Left renal pelvis (tissue), 4 donors: Measurements from ENCODE around the gene IRF3. TPM values are rescaled to one million over a fixed set of nuclear protein-coding genes. Genes with fewer than 3 reads are reported as not detected.

ENCODE experiments used
- DNase-seq, 4 donors: peaks; one replicate each; pipeline ENCODE4 v3.0.0-alpha.2; 2013; ENCODE audit warnings: low read depth in 4 of 4, low spot score in 3 of 4
- polyA plus RNA-seq, 4 donors: library from polyadenylated mRNA; unstranded; fragments of 120-200 nt; gene quantifications; one replicate each; pipeline ENCODE4 v1.2.1, GENCODE V29; 2013; ENCODE audit not compliant: insufficient read length in 4 of 4

IRF3 gene
- polyA plus RNA-seq, 4 donors: 39.3 to 84.9 (median 47.1) TPM

GRCh38 chr19:49688531-49689132, 23.0 kb upstream of the IRF3 start:
- no peak for DNase-seq

DNA sequence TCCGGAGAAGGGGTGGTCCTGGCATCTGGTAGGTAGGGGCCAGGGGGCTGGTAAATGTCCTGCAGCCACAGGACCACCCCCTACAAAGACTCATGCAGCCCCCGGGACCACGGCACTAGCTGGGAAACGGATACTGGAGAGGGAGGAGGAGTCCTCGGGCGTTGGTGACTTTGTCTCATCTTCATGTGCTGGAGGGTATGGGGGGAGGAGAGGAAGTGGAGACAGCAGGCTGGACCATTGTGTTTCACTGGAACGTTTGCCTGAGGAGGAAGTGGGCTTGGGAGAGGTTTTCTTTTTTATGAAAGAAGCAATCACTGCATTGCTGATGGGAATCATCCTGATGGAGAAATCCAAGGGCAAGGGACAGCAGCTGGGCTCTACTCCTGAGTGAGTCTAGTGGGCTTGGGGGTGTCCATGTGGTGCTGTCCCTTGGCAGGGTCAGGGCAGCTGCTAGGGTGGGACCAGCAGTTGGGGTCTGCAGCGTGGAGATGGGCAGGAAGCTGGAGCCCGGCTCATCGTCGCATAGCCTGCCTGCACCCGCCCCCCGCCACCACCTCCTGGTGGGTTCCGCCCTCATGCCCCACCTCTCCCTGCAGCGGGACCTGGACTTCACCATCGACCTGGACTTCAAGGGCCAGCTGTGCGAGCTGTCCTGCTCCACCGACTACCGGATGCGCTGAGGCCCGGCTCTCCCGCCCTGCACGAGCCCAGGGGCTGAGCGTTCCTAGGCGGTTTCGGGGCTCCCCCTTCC, 22.1 kb upstream of the IRF3 start:
- no peak for DNase-seq

DNA sequence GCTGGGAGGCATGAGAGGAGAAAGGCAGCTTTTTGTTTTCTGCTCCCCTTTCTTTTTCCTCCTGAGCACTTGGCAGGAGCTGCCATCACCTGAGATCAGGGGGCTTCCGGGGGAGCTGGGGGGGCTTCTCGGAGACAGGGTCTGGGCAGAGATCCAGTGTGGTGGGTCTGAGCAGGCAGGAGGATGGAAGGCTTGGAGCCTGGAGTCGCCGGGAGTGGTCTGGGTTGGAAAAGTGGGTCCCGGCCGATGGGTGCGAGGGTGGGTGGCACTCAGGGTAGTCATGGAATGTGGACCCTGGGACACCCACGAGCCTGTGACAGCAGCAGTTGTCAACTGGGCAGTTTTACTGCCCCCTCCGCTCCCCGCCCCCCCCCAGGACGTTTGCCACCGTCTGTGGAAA, 21.5 kb upstream of the IRF3 start:
- no peak for DNase-seq

DNA sequence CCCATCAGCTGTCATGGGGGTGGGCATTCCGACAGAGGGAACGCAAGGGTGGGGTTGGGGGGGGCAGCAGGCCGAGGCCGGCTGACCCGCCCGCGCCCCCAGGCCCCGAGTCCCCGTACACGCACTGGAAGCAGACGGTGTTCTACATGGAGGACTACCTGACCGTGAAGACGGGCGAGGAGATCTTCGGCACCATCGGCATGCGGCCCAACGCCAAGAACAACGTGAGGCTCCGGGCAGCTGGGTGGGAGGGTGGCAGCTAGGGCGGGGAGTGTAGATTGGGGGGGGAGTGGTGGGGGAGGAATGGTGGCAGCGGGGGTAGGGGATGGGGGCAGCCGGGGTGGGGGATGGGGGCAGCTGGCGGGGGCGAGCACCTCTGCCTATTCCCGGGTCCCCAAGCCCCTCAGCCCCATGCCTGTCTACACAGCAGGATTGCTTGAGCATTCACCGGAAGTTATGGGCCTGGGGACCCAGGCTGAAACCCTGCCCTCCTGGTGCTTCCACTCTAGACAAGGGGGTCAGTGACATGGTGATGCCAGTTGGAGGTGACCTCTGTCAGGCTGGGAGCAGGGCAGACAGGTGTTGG, 20.9 kb upstream of the IRF3 start:
- no peak for DNase-seq

- DNase-seq: no peak
These were observed 20.2 kb upstream of the IRF3 start for GRCh38 chr19:49685845-49686332.

DNA sequence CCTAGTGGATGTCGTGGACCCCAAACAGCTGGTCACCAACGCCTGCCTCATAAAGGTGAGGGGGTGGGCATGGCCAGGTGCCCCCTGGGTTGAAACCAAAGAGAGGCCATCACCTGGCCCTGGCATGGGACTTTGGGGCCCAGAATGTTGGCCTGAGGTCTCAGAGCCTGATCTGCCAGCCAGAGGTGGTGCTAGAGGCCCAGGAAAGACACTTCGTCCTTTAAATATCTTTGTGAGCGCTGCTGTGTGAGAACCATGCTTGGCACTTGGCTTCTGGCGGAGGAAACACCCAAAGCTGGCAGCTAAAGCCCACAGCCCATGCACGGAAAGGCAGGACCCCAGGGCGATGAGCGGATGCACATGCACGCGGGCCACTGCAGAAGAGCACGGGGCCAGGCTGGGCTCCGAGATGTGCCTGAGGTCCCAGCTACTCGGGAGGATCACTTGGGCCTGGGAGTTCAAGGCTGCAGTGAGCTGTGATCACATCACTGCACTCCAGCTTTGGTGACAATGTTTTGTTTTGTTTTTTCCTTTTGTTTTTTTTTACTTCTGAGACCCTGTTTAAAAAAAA, 19.4 kb upstream of the IRF3 start:
- DNase-seq: no peak

GRCh38 chr19:49684251-49684982, 18.8 kb upstream of the IRF3 start:
- DNase-seq: no peak

- no peak for DNase-seq
These were observed 18.2 kb upstream of the IRF3 start for GRCh38 chr19:49683814-49684250.

- DNase-seq: no peak
These were observed 16.6 kb upstream of the IRF3 start for GRCh38 chr19:49682274-49682673.

GRCh38 chr19:49681830-49682229, 16.2 kb upstream of the IRF3 start:
- no peak for DNase-seq

DNA sequence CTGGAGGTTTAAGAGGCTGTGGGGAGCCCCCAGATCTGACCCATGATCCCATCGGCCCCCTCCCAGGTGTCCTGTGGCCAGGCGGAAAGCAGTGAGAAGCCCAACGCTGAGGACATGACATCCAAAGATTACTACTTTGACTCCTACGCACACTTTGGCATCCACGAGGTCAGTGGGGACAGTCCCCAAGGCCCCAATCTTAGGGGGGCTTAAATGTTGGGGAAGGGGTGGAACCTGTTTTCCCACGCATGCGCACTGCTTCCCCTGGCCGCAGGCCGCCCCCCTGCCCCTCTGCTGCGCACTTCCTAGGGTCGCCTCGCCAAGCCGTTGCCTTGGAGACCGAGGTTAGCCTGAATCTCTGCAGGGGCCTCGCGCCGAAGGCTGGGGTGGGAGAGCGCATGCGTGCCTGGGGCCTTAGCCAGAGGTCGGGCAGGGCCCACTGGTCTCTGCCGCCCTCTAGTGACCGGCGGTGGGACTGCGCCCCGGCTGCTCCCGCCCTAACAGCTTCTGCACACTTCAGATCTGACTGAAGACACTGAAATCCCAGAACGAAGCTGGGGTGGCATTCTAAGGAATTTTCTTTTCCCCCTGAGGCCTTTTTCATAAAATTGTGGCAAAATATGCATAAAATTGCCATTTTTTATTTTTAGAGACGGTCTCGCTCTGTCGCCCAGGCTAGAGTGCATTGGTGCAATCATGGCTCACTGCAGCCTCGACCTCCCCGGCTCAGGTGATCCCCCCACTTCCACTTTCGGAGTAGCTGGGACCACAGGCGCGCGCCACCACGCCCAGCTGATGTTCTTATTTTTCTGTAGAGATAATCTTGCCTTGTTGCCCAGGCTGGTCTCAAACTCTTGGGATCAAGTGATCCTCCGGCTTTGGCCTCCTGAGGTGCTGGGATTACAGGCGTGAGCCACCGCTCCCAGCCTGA, 15.0 kb upstream of the IRF3 start:
- DNase-seq: peak; percentile 79 to 87 (median 83)

GRCh38 chr19:49679771-49680413, 14.2 kb upstream of the IRF3 start:
- DNase-seq: no peak

- DNase-seq: no peak
These were observed 13.5 kb upstream of the IRF3 start for GRCh38 chr19:49678985-49679770.

DNA sequence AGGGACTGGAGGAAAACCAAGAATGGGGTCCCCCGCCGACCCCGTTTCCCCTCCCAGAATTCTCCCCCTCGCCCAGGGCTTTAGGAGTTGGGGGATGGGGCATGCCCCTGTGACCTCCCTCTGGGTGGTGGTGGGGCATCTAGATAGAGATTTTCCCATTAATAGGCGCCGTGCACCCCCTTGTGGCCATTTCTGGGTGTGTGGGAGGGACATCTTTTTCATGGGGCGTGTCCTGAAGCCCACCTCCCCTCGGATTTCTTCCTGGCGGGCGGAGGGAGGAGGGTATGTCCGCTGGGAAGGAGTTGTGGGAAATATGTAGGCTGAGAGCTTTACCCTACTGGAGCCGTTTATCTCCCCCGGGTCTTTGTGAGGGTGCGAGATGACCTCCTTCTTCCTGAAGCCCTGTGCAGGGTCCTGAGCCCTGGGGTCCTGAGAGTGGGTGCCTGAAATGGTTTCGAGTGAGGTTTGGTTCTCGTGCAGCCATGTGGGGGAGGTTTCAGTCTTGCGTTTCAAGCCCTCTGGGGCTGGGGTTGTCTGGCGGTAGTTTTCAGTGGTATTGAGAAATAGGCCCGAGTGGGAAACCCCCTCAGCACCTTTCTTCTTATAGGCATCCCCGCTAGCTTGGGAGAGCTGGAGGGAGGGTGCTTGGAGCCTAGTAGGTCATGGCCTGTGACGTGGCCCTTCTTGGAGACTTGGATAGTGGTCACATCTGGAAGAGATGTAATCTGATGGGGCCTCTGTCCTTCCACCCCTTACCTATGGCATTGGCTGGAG, 12.4 kb upstream of the IRF3 start:
- peak in 1 of 4 donors; percentile 72 for DNase-seq

- no peak for DNase-seq
These were observed 11.7 kb upstream of the IRF3 start, which contains the start of gene PRMT1 for GRCh38 chr19:49677231-49677900. TSS of gene PRMT1 (plus strand) at chr19:49677271. CDS start at chr19:49677281, 10 bp downstream.

GRCh38 chr19:49676784-49677230, 11.2 kb upstream of the IRF3 start:
- DNase-seq: peak; percentile 100
